ENCODE data around the gene SEMA6A.

The SEMA6A gene

GRCh38 chr5:116585227-116585626 lies 10.6 kb upstream of the SEMA6A start:
- TF ChIP-seq CTCF (conservative IDR thresholded peaks at IDR 0.05; ENCODE audit: low read depth, low read length): no peak
- no peak overlapping the region for H3K4me3 ChIP-seq (ENCODE audit: low read depth, low read length)
- DNase-seq (ENCODE audit: low read depth): no peak

- no peak for TF ChIP-seq CTCF (conservative IDR thresholded peaks at IDR 0.05; ENCODE audit: low read depth, low read length)
- H3K4me3 ChIP-seq (ENCODE audit: low read depth, low read length): no peak overlapping the region
- no peak for DNase-seq (ENCODE audit: low read depth)
Observed at GRCh38 chr5:116583862-116584222, 9.2 kb upstream of the SEMA6A start.

GRCh38 chr5:116583085-116583861 lies 8.7 kb upstream of the SEMA6A start:
- peak; percentile 50 for DNase-seq (ENCODE audit: low read depth)
- no peak overlapping the region for H3K4me3 ChIP-seq (ENCODE audit: low read depth, low read length)
- TF ChIP-seq CTCF (conservative IDR thresholded peaks at IDR 0.05; ENCODE audit: low read depth, low read length): no peak

- DNase-seq (ENCODE audit: low read depth): no peak
- no peak for TF ChIP-seq CTCF (conservative IDR thresholded peaks at IDR 0.05; ENCODE audit: low read depth, low read length)
Observed at GRCh38 chr5:116581910-116582309, 7.3 kb upstream of the SEMA6A start.

GRCh38 chr5:116579144-116579543 lies 4.5 kb upstream of the SEMA6A start:
- no peak for DNase-seq (ENCODE audit: low read depth)
- H3K4me3 ChIP-seq (ENCODE audit: low read depth, low read length): no peak overlapping the region
- TF ChIP-seq CTCF (conservative IDR thresholded peaks at IDR 0.05; ENCODE audit: low read depth, low read length): no peak

More at GRCh38 chr5:116581910-116582309, 7.3 kb upstream of the SEMA6A start:
- H3K4me3 ChIP-seq (ENCODE audit: low read depth, low read length): no peak overlapping the region

GRCh38 chr5:116578676-116579075 lies 4.1 kb upstream of the SEMA6A start:
- H3K4me3 ChIP-seq (ENCODE audit: low read depth, low read length): no peak overlapping the region
- TF ChIP-seq CTCF (conservative IDR thresholded peaks at IDR 0.05; ENCODE audit: low read depth, low read length): no peak
- DNase-seq (ENCODE audit: low read depth): no peak

All from choroid plexus epithelial cell (primary cell).